Stimulated activated CD4-positive, alpha-beta T cell treated with anti-CD3 and anti-CD28 coated beads, Interleukin-4, amount 100 ng/mL, for 1 hour (primary cell): ENCODE measurements around the gene NFIA.

Experiments used
- DNase-seq: peaks from one replicate; pipeline ENCODE4 v3.0.0-alpha.2; 2020

Gene NFIA

DNA sequence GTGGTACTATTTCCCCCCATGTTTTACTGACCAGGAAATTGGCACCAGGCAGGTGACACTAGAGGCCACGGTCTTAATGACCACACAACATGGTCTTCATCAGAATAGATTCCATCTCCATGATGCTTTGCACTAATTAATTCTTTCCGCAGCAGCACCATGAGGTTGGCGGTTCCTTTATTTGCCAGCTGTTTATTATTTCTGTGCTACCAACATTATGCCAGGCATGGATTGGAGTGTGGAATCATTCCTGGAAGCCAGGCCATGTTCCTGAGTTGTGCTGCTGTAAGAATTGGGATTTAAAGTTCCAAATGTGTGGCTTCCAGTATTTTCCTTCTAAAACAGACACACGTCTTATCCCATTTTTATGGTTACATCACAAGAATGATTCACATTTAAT is 107.8 kb downstream of the NFIA start:
- DNase-seq = no peak

- DNase-seq = no peak
Observed at GRCh38 chr1:61190618-61191432, 108.5 kb downstream of the NFIA start.

DNA sequence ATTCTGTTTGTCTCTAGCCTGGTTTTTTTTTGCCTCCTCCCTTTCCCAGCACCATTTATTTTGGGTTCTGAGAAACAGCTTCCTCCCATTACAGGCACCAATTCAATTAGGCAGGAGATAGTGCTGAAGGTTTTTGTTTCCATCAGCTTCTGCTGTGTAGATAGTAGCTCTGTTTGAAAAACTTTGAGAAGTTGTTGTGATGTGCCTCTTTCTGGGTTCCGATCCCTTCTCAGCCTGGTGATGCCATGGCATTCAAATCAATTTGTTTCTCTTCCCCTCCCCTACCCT is 109.0 kb downstream of the NFIA start:
- no peak for DNase-seq

- DNase-seq = no peak
Observed at GRCh38 chr1:61192663-61193330, 110.4 kb downstream of the NFIA start.

- DNase-seq = no peak
Observed at GRCh38 chr1:61193808-61194207, 111.4 kb downstream of the NFIA start.

DNA sequence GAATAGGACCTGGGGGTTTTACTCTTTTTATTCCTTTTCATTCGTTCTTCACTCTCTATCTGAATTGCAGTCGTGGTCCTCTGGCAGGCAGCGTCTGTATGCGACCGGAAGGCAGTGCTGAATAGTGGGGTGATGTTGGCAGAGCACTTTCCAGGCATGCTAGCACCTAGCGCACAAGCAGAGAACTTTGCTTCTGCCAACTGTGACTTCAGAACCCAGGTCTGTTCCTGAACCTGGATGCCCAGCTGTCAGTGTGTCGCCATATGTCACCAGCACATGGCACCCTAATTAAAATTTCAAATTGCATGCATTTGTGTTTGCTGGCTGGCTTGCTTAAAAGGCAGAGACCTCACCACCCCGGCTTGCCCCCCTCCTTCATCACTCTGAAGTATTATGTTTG is 116.2 kb downstream of the NFIA start:
- DNase-seq = no peak

DNA sequence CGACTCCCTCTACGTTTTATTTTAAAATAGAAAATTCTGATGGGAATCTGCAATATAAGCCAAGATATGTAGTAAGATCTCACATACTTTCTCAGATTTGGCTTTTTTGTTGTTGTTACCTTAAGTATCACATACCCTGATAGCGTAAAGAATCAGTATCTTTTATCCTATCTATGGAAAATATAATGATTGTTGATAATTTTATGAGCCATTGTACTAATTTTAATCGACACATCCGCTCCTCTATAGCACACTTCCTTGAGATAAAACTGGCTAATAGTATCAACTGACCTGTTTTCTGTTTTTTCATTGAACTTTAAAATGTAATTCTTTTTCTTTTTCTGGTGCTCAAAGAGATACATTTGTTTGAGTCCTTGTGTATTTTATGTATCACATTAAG is 118.7 kb downstream of the NFIA start:
- DNase-seq = no peak

DNA sequence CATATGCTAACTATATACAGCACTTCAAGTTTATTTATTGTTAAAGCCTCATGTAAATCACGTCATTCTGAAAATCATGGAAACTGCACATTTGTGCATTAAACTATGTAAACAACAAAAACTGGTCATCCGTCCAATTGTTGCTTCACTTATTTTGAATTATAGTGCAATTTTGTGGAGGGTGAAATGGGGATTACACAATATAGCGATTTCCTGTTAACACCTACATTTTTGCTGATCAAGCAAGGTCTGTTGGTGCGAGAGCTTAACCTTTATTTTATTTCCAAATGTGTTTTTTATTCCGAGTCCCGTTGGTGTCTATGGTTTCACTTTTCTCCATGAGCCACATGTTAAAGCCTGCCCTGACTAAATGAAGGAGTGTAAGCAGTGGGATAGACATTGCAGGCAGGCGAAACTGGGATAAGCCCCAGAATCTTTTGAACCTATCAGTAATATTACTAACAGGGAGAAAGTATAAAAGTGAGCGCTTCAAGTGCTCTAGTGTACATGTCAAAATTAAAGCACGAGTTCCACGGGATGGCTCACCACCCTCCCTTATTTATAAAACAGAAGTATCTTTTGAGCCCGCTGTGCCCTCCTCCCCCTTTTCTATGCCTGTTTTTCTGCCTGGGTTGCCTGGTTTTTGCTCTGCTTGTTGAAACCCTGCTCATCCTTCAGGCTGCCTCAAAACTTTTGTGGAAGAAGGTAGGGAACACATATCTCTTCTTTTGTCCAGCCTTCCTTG is 120.7 kb downstream of the NFIA start:
- DNase-seq = no peak

DNA sequence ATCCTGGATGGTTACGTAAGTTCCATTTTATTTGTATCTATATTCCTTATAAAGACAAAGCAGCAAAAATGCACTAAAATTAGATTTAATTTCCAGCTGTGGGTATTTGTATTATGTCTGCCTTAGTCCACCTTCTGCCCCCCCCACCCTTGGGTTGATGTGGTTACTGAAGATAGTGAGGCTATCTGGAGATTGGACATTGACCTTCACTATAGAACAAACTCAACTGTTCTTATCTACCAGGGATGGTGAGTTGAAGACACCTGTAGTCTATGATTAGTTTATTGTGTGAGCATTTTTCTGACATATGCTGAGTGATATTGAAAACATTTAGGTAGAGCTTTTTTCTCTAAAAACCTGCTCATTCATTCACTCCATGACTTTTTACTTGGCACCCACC is 122.2 kb downstream of the NFIA start:
- no peak for DNase-seq

DNA sequence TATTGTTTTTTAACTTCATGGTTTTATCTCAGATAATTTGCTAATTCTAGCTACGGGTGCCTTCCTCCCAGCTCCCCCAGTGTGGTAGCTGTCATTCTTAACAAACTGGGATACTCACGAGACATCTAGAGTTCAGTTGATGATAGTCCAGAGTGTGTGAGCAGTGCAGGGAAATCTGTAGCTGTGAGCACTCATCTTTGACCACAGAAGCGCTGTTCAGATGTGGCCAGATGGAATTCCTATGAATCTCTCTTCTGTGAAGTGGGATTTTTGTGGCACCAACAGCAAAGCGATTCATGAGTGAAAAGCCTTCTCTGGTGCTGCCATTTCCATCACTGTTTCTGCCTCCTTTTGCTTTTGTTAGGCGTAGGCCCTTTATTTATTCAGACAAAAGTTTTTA is 125.1 kb downstream of the NFIA start:
- no peak for DNase-seq

DNA sequence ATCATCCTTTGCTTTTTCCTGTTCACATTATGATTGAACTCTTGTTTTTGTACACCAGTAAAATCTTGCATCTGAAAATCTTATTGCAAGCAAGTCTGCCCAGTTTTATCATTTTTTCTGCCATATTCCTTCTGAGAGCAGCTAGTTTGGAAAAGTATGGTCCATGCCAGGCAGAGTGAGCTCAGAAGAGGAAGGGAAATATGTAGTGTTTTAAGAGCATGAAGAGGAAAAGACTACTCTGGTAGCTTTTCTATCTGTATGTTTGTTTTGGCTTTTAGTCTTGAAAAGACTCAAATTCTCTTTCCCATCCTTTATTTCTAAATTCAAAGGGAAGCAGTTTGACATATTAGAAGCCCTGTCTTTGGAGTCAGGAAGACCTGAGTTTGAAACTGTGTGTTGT is 125.8 kb downstream of the NFIA start:
- no peak for DNase-seq

DNA sequence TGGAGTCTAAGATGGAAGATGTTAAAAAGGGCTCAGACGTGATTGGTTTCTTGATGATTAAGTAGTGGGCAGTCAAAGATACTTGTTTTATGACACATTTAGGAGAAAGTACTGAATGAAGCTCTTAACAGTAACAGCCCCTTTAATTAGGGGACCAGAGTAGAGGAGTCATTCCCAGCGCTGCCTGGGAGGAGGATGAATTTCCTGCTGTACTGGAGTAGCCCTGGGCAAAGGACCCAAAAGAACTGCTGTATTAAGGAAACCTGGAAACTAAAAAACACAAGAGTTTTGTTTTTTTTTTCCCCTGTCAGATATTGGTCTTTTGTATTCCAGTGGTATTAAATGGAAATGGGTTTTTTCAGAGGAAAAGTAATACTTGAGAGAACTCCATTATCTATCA is 126.5 kb downstream of the NFIA start:
- no peak for DNase-seq

GRCh38 chr1:61210435-61211154 is 128.2 kb downstream of the NFIA start:
- no peak for DNase-seq

DNA sequence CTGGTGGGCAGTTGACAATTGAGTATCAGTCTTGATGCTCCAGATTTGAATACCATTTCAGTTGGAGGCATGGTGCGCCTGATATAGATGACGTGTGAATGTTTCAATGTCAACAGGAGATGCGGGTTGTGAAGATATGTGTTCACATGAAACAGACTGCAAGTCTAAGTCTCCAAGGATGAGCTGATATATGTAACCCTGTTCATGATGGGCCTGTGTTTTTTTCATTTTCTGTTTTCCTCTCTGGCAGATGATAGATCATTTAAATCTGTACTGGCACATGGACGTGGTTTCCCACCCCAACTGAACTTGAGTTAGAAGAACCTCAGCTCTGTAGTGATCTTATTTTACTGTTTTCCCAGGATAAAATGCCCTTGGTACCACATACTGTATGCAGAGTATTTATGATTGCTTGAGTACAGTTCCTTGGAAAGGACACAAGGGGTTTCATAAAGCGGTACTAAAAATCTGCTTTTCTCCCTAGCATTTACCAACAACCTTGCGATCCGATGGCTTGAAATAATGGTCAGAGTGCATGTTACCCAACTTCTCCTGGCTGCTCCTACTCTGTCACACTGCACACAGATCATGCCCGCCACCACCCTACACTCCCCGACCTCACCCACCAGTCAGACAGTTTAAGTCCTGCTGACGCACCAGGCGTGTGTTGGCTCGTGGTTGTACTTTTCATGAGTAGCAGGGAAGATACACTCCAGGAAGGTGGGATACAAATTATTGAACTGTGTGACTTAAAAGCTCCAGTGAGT is 131.1 kb downstream of the NFIA start:
- DNase-seq = no peak

DNA sequence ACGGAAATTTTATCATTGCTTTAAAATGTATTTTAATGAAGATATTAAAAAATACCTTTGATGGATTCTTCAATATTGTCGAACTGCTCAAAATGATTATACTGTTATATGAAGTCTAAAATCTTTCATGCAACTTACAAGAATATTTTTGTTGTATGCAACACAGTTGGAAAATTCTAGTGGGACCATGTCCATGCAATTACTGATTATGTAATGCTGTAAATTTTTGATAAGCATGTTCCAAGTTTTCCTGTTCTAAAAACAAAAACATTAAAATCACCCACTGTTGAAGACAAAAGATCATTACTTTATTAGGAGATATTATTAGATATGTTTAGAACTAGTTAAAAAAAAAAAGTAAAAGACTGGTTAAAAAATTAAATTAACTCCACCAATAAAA is 132.8 kb downstream of the NFIA start:
- no peak for DNase-seq

GRCh38 chr1:61215676-61216289 is 133.4 kb downstream of the NFIA start:
- DNase-seq = no peak

- no peak for DNase-seq
Observed at GRCh38 chr1:61220536-61220935, 138.2 kb downstream of the NFIA start.

DNA sequence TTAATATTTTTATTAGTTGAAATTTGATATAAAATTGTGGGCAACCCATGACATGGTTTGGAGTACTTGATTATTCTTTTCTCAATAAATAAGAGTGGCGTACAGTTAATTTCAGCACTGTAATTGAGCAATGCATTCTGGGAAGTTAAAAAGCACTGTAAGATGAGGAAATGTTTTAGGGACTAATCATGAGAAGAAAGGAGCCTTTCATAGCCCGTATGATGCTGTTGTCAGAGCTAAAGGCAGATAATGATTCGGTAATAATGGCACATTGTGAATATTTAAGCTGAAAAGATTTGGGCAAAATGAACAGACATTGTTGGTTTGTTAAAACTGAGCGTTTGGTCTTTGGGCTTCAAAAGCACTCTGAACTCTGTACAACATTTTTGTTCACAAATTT is 139.3 kb downstream of the NFIA start:
- DNase-seq = no peak

DNA sequence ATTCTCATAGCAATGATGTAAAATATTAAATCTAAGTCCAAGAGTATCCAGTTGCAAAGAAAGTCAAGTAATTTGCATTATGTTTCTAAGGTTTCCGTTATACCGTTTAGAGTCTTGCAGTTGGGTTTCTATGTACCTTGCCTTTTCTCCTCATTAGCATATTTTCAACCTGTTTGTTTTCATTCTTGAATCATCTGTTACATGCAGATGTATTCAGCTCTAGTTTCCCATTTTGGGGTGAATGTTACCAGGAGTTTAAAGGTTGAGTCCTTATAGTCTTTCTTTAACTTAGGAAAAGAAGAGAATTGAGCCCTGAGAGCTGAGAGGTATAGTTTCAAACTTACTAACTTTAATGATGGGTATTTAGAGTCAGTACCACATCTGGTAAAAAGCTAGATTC is 139.9 kb downstream of the NFIA start:
- DNase-seq = no peak

GRCh38 chr1:61223140-61223539 is 140.8 kb downstream of the NFIA start:
- no peak for DNase-seq

DNA sequence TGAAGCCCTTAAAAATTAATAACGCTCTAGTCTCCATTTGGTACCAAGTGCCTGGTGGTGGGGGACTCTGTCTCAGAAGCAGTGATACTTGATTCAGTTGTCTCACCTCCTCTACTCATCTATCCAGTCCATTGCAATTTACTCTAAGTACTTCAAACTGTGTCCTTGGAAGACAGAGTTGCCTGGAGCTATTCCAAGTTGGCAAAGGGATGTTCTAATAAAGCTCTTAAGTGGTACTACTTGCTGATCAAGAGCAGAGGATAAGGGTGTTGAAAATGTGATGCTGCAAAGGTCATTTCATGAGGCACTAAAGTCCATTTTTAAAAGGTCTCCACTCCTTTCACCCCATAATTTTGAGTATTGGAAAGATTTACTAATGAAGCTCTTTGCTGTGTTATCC is 142.2 kb downstream of the NFIA start:
- DNase-seq = no peak

DNA sequence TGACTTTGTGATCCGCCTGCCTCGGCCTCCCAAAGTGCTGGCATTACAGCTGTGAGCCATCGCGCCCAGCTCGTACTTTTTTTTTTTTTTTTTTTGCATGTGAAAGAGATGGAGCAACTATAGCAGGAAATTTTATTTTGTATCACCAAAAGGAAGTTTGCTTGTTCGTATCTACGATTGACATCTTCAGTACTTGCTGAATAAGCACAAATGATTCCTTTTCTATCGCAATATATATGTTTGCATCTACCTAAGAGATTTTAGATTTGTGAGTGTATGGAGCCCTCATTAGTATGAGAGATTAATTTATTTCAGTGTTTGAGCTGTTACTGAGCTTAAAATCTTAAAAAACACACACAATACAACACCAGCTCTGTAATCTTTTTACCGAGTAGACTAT is 143.1 kb downstream of the NFIA start:
- no peak for DNase-seq
